Activated CD8-positive, alpha-beta memory T cell treated with anti-CD3 and anti-CD28 coated beads, Interleukin-2, amount 50 U/mL, for 4 hours (primary cell): Measurements from ENCODE around the gene INHA.

Experiments
- DNase-seq: peaks from one replicate; pipeline ENCODE4 v3.0.0-alpha.2; 2020

INHA gene

DNA sequence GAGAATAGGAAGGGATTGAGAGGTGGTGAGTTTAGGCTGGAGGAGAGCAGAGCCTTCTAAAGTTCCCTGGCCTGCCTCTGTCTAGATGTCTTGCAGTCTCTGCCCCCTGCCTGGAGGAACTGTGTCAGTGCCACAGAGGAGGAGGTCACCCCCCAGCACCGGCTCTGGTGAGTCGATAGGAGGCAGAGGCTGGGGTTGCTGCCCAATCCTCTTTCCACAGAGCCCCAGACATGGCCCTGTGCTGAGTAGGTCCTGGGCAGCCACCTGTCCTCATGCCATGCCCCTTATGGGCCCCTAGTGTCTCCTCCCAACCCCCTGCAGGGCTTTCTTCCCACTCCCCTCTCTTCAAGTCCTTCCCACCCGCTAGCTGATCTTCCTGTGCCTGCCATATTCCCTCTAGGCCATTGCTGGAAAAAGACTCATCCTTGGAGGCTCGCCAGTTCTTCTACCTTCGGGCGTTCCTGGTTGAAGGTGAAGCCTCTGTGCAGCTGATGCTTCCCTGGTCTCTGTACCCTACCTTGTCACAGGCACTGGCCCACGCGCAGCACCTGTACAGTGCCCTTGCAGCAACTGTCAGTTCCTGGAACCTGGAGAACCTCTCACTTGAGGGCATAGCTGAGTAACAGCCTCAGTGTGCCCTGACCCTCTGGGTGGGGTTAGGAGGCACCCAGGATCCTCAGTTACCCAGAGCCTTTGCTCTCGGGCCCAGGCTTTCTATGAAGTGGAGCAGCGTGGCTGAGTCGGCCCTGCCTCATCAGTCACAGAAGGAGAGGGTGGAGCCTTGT lies 42.2 kb downstream of the INHA start:
- no peak for DNase-seq

DNA sequence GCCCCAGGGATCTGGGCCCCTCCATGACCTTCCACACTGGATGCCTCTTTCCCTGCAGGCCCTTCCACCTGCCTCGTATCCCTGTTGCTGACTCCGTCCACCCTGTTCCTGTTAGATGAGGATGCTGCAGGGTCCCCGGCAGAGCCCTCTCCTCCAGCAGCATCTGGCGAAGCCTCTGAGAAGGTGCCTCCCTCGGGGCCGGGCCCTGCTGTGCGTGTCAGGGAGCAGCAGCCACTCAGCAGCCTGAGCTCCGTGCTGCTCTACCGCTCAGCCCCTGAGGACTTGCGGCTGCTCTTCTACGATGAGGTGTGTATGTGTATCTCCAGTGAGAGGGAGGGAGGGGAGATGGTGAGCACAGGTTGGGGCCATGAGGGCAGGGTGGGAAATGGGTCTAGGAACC lies 42.9 kb downstream of the INHA start:
- no peak for DNase-seq

DNA sequence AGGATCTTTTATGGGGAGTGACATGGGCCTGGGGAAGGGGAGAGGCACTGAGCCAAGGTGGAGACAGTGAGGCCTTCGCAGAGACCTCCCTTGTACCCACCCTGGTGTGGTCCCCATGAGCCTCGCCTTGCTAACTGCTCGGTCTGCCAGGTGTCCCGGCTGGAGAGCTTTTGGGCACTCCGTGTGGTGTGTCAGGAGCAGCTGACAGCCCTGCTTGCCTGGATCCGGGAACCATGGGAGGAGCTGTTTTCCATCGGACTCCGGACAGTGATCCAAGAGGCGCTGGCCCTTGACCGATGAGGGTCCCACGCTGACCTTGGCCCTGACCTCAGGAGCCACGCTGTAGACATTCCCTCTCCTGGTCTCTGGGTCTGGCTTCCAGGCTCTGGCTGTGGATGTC lies 43.8 kb downstream of the INHA start:
- no peak for DNase-seq

DNA sequence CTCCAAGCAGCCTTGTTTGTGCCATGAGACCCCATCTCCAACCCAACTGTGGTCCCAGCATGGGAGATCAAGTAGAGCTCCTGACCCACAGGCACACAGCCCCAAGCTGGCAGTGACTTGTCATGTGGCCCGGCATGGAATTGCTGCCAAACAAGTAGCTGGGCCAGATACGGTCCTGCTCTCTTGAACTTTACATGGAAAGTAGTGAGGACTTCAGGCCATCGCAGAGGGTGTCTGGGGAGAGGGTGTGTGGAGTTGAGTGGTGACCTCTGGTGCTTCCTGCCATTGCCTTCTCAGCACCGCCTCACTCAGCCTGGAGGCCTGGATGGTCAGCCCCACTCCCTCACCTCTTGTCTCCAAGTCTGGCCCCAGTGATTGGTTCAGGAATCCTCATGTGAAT lies 44.4 kb downstream of the INHA start:
- no peak for DNase-seq

DNA sequence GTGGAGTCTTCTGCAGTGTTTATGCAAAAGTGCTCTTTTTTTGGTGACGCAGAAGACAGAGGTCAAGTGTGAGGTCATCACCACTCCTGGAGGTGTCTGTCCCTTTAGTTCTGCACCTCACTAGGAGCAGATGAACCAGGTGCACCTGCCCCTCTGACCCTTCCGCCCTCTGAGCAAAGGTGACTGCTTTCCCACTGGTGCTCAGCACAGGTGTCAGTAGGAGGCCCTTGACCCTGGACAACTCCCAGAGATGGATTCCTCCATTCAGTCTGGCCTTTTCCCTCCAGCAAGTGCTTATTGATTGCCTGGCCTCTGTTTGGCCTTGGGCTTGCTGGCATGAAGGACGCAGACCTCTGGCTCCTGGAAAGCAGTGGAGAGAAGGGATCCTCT lies 46.6 kb downstream of the INHA start:
- DNase-seq: no peak

DNA sequence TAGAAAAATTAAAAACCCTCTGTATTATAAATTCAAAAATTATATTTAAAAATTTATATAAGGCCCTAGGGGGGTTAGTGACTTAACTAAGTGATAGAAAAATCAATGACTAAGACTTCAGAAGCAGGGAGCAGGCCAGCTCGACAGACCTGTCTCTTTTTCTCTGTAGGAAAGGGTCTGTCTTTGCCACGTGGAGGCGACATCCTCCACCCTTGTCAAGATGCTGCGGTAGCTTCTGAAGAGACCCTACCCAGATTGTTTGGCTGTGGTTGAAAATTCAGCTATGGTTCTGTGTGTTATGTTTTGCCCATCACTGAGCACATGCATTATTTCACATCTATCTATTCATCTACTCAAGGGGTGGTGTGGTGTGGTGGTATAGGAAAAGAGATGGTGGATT lies 47.1 kb downstream of the INHA start:
- no peak for DNase-seq

DNA sequence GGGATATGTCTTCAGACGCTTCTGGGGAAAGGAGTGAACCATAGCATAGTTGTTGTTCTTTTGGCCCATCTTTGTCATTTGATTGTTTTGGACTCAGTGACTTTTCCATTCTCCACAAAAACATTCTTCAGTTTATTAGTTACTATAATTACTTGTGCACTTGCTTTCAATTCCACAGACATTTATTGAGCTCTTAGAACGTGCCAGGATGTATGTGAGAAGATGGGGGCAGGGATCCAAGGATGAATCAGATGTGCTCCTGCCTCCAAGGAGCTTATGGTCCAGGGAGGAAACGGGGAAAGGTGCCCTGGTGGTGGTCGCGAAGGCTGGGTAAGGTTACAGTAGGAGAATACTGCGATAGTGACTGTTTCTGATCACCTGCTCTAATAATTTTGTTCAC lies 48.4 kb downstream of the INHA start:
- no peak for DNase-seq

DNA sequence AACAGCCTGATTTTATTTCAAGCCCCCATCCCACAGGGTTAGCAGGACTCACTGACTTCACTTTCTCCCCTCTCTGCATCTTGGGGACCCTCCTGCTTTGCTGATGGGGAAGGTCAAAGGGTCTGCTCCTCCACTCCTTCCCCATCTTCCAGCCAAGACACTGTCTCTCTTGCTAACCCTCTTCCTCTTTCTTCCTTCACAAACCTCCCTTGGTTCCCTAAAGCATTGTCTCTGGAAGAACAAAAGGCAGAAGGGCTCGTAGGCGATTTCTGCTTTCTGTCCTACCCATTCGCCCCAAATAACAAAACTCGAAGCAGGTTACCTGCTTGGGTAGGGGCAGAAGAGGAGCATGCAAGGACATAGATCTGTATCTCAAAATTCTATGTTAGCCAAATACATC lies 49.8 kb downstream of the INHA start:
- no peak for DNase-seq

DNA sequence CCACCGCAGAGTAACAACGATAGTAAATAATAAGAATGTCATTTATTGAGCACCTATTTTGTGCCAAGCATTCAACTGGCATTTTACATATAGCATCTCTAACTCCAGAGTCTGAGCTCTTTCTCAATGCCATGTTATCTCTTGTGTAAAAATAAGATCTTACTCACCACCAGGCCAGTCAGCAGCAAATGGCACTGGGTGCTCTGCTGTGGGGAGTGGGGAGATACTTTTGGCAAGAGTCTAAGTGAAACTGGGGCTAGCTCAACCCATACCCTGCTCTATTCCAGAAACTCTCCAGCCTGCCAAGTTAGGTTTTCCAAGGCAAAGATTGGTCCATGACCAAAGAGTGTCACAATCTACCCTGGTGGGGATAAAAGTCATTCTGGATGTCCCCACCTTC lies 50.4 kb downstream of the INHA start:
- no peak for DNase-seq

DNA sequence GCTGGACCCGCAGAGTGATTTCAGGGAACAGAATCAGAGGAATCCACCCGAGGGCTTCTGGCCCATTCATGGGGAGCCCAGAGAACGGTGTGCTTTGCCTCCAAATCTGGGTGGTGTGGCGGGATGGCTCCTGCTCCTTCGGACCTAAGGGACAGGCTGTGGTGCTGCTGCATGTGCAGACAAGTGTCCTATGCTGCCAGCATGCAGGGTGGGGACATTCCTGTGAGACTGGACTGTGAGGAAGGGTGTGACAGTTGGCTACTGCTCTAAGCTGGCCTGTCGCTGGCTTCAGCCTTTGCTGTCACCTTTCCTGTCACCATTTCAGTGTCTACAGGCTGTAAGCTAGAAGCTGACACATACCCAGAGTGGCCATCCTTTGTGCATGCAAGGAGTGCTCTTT lies 52.5 kb downstream of the INHA start:
- DNase-seq: no peak

DNA sequence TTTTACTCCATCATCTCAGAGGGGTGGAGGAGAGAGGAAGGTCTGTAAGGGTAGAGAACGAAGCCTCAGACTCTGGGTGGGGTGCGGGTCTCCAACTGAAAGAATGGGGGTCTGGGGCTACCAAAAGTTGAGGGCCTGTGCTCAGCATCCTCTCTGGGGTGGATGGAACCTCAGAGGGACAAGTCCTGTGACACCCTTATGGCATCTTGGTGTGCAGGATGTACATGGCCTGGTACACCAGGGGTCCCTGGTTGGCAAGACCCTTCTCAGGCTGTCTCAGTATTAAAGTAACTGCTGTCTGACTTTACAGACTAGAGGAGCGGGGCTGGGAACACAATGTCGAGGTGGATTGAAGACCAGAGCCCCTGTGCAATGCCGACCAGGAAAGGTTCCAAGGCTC lies 53.1 kb downstream of the INHA start:
- DNase-seq: no peak
